Kidney glomerular epithelial cell (primary cell): ENCODE measurements around the gene PIGT.
"Not testable (repeated sequence)": the region's sequence is repeated elsewhere in the genome, so short reads cannot be mapped to it uniquely, and the experiment has no call there.

Experiments used
- DNase-seq: peaks from one replicate; lab custom pipeline; 2025; lab: John Stamatoyannopoulos, UW

Gene PIGT

GRCh38 chr20:45462711-45463509 is 47.0 kb downstream of the PIGT start:
- no peak for DNase-seq

- DNase-seq, result no peak
Measured at GRCh38 chr20:45463709-45464108, 47.8 kb downstream of the PIGT start.

GRCh38 chr20:45465491-45466266 is 49.7 kb downstream of the PIGT start:
- no peak for DNase-seq

GRCh38 chr20:45467172-45467571 is 51.2 kb downstream of the PIGT start:
- no peak for DNase-seq

GRCh38 chr20:45467861-45468260 is 51.9 kb downstream of the PIGT start:
- DNase-seq, result no peak

- no peak for DNase-seq
Measured at GRCh38 chr20:45469336-45470261, 53.7 kb downstream of the PIGT start, which contains the start of gene WFDC2. TSS of gene WFDC2 (plus strand) at chr20:45469753. CDS start at chr20:45469782, 29 bp downstream.

- peak; percentile 7 for DNase-seq
Measured at GRCh38 chr20:45470262-45470931, 54.5 kb downstream of the PIGT start.

- no peak for DNase-seq
Measured at GRCh38 chr20:45470937-45471336, 55.0 kb downstream of the PIGT start.

GRCh38 chr20:45472286-45472685 is 56.3 kb downstream of the PIGT start:
- DNase-seq, result not testable (repeated sequence)
